ENCODE data around the gene CCR6. TPM values are rescaled to one million over a fixed set of nuclear protein-coding genes. Genes with fewer than 3 reads are reported as not detected.

The CCR6 gene
- total and polyA plus RNA-seq, 2 donors, result 0.20 TPM; not detected in 1

GRCh38 chr6:167146977-167147376 lies 24.1 kb downstream of the CCR6 start:
- H3K36me3 ChIP-seq (ENCODE audit: insufficient read depth), result no peaks in the 10 kb centered on the region
- no peaks in the 10 kb centered on the region for H3K4me1 ChIP-seq (ENCODE audit: insufficient read depth)
- H3K4me3 ChIP-seq (ENCODE audit: low read depth, low read length), result no peak overlapping the region
- 43% methylated on average over 16 of the region's 16 CpGs for WGBS
- H3K27ac ChIP-seq (ENCODE audit: low read depth), result no peak overlapping the region
- no peak for DNase-seq (ENCODE audit: extremely low spot score)

GRCh38 chr6:167148021-167148420 lies 25.1 kb downstream of the CCR6 start:
- H3K4me1 ChIP-seq (ENCODE audit: insufficient read depth), result no peaks in the 10 kb centered on the region
- H3K27ac ChIP-seq (ENCODE audit: low read depth), result no peak overlapping the region
- H3K36me3 ChIP-seq (ENCODE audit: insufficient read depth), result no peaks in the 10 kb centered on the region
- DNase-seq (ENCODE audit: extremely low spot score), result no peak
- no peak overlapping the region for H3K4me3 ChIP-seq (ENCODE audit: low read depth, low read length)

GRCh38 chr6:167148997-167149396 lies 26.1 kb downstream of the CCR6 start:
- Histone ChIP-seq H3K36me3 (ENCODE audit: insufficient read depth) (no peaks in the 10 kb centered on the region), H3K4me3 (ENCODE audit: low read depth, low read length) (no peak overlapping the region), H3K27ac (ENCODE audit: low read depth) (no peak overlapping the region), H3K4me1 (ENCODE audit: insufficient read depth) (no peaks in the 10 kb centered on the region)
- 74% methylated on average over 5 of the region's 5 CpGs for WGBS
- no peak for DNase-seq (ENCODE audit: extremely low spot score)

GRCh38 chr6:167150941-167151549 lies 28.1 kb downstream of the CCR6 start:
- WGBS, result 93% methylated on average over 6 of the region's 6 CpGs
- H3K27ac ChIP-seq (ENCODE audit: low read depth), result no peak overlapping the region
- H3K4me1 ChIP-seq (ENCODE audit: insufficient read depth), result no peaks in the 10 kb centered on the region
- no peak overlapping the region for H3K4me3 ChIP-seq (ENCODE audit: low read depth, low read length)
- H3K36me3 ChIP-seq (ENCODE audit: insufficient read depth), result no peaks in the 10 kb centered on the region
- DNase-seq (ENCODE audit: extremely low spot score), result no peak

- Histone ChIP-seq H3K27ac (ENCODE audit: low read depth) (no peak overlapping the region), H3K4me3 (ENCODE audit: low read depth, low read length) (no peak overlapping the region), H3K4me1 (ENCODE audit: insufficient read depth) (no peaks in the 10 kb centered on the region), H3K36me3 (ENCODE audit: insufficient read depth) (no peaks in the 10 kb centered on the region)
- 92% methylated on average over 7 of the region's 7 CpGs for WGBS
- DNase-seq (ENCODE audit: extremely low spot score), result no peak
Observed at GRCh38 chr6:167151648-167152047, 28.8 kb downstream of the CCR6 start.

- DNase-seq (ENCODE audit: extremely low spot score), result no peak
- H3K27ac ChIP-seq (ENCODE audit: low read depth), result no peak overlapping the region
- no peak overlapping the region for H3K4me3 ChIP-seq (ENCODE audit: low read depth, low read length)
- no peaks in the 10 kb centered on the region for H3K36me3 ChIP-seq (ENCODE audit: insufficient read depth)
- H3K4me1 ChIP-seq (ENCODE audit: insufficient read depth), result no peaks in the 10 kb centered on the region
- WGBS, result 71% methylated on average over 9 of the region's 9 CpGs
Observed at GRCh38 chr6:167152862-167153261, 30.0 kb downstream of the CCR6 start.

- DNase-seq (ENCODE audit: extremely low spot score), result no peak
- no peak overlapping the region for H3K27ac ChIP-seq (ENCODE audit: low read depth)
- no peaks in the 10 kb centered on the region for H3K36me3 ChIP-seq (ENCODE audit: insufficient read depth)
- no peak overlapping the region for H3K4me3 ChIP-seq (ENCODE audit: low read depth, low read length)
- WGBS, result 45% methylated on average over 13 of the region's 13 CpGs
- H3K4me1 ChIP-seq (ENCODE audit: insufficient read depth), result no peaks in the 10 kb centered on the region
Observed at GRCh38 chr6:167153521-167153959, 30.6 kb downstream of the CCR6 start.

GRCh38 chr6:167154291-167154690 lies 31.4 kb downstream of the CCR6 start:
- no peaks in the 10 kb centered on the region for H3K4me1 ChIP-seq (ENCODE audit: insufficient read depth)
- no peak overlapping the region for H3K4me3 ChIP-seq (ENCODE audit: low read depth, low read length)
- DNase-seq (ENCODE audit: extremely low spot score), result no peak
- 81% methylated on average over 9 of the region's 9 CpGs for WGBS
- H3K36me3 ChIP-seq (ENCODE audit: insufficient read depth), result no peaks in the 10 kb centered on the region
- H3K27ac ChIP-seq (ENCODE audit: low read depth), result no peak overlapping the region

GRCh38 chr6:167154895-167155294 lies 32.0 kb downstream of the CCR6 start:
- no peak for DNase-seq (ENCODE audit: extremely low spot score)
- Histone ChIP-seq H3K4me3 (ENCODE audit: low read depth, low read length) (no peak overlapping the region), H3K27ac (ENCODE audit: low read depth) (no peak overlapping the region), H3K36me3 (ENCODE audit: insufficient read depth) (no peaks in the 10 kb centered on the region), H3K4me1 (ENCODE audit: insufficient read depth) (no peaks in the 10 kb centered on the region)
- WGBS, result 72% methylated on average over 2 of the region's 2 CpGs

GRCh38 chr6:167157414-167157813 lies 34.5 kb downstream of the CCR6 start:
- WGBS, result 94% methylated on average over 19 of the region's 19 CpGs
- no peak for DNase-seq (ENCODE audit: extremely low spot score)
- Histone ChIP-seq H3K4me1 (ENCODE audit: insufficient read depth) (no peaks in the 10 kb centered on the region), H3K27ac (ENCODE audit: low read depth) (no peak overlapping the region), H3K4me3 (ENCODE audit: low read depth, low read length) (no peak overlapping the region), H3K36me3 (ENCODE audit: insufficient read depth) (no peaks in the 10 kb centered on the region)

GRCh38 chr6:167157863-167158262 lies 35.0 kb downstream of the CCR6 start, which contains the start of gene GPR31:
Gene GPR31 (minus strand): TSS chr6:167157980. CDS start chr6:167157831, 149 bp downstream.
- no peaks in the 10 kb centered on the region for H3K4me1 ChIP-seq (ENCODE audit: insufficient read depth)
- H3K4me3 ChIP-seq (ENCODE audit: low read depth, low read length), result no peak within 1 kb of the TSS
- no peak within 1 kb of the TSS for H3K27ac ChIP-seq (ENCODE audit: low read depth)
- no peaks in the 10 kb centered on the region for H3K36me3 ChIP-seq (ENCODE audit: insufficient read depth)
- 83% methylated on average over 4 of the region's 4 CpGs for WGBS
- DNase-seq (ENCODE audit: extremely low spot score), result no peak

GRCh38 chr6:167161851-167162467 lies 39.1 kb downstream of the CCR6 start:
- Histone ChIP-seq H3K27ac (ENCODE audit: low read depth) (no peak overlapping the region), H3K4me1 (ENCODE audit: insufficient read depth) (no peaks in the 10 kb centered on the region), H3K36me3 (ENCODE audit: insufficient read depth) (no peaks in the 10 kb centered on the region), H3K4me3 (ENCODE audit: low read depth, low read length) (no peak overlapping the region)
- DNase-seq (ENCODE audit: extremely low spot score), result no peak
- WGBS, result 97% methylated on average over 5 of the region's 5 CpGs

- no peak for DNase-seq (ENCODE audit: extremely low spot score)
- no peak overlapping the region for H3K27ac ChIP-seq (ENCODE audit: low read depth)
- 85% methylated on average over 12 of the region's 12 CpGs for WGBS
- H3K4me1 ChIP-seq (ENCODE audit: insufficient read depth), result no peaks in the 10 kb centered on the region
- no peaks in the 10 kb centered on the region for H3K36me3 ChIP-seq (ENCODE audit: insufficient read depth)
- H3K4me3 ChIP-seq (ENCODE audit: low read depth, low read length), result no peak overlapping the region
Observed at GRCh38 chr6:167162591-167162990, 39.7 kb downstream of the CCR6 start.

GRCh38 chr6:167163476-167164011 lies 40.6 kb downstream of the CCR6 start:
- Histone ChIP-seq H3K36me3 (ENCODE audit: insufficient read depth) (no peaks in the 10 kb centered on the region), H3K27ac (ENCODE audit: low read depth) (no peak overlapping the region), H3K4me1 (ENCODE audit: insufficient read depth) (no peaks in the 10 kb centered on the region), H3K4me3 (ENCODE audit: low read depth, low read length) (no peak overlapping the region)
- 71% methylated on average over 9 of the region's 9 CpGs for WGBS
- DNase-seq (ENCODE audit: extremely low spot score), result no peak

All from urinary bladder (tissue), 4 donors.